Duodenal mucosa (tissue), 2 donors: ENCODE data around the gene GDPD1.

Experiments used
- H3K27ac ChIP-seq: one replicate; pipeline ENCODE4 v1.7.0; 2013; ENCODE audit warnings: low read depth, low read length
- H3K27me3 ChIP-seq, 2 donors: one replicate each; pipeline ENCODE4 v1.7.0; 2013; ENCODE audit warnings: low read length in 2 of 2, control low read depth in 1 of 2; ENCODE audit not compliant: insufficient read depth in 2 of 2, control insufficient read depth in 1 of 2
- H3K36me3 ChIP-seq, 2 donors: one replicate each; pipeline ENCODE4 v1.7.0; 2013; ENCODE audit warnings: low read length in 2 of 2, control low read depth in 1 of 2; ENCODE audit not compliant: insufficient read depth in 2 of 2, control insufficient read depth in 1 of 2
- H3K4me1 ChIP-seq, 2 donors: one replicate each; pipeline ENCODE4 v1.7.0; 2013; ENCODE audit warnings: low read length in 2 of 2, control low read depth in 1 of 2; ENCODE audit not compliant: insufficient read depth in 2 of 2, control insufficient read depth in 1 of 2
- H3K4me3 ChIP-seq, 2 donors: one replicate each; pipeline ENCODE4 v1.7.0; 2013; ENCODE audit warnings: low read length in 2 of 2, low read depth in 1 of 2
- H3K9ac ChIP-seq, 2 donors: one replicate each; pipeline ENCODE4 v1.7.0; 2013; ENCODE audit warnings: low read length in 2 of 2, low read depth in 1 of 2
- H3K9me3 ChIP-seq, 2 donors: one replicate each; pipeline ENCODE4 v1.7.0; 2013; ENCODE audit warnings: low read length in 2 of 2, control low read depth in 1 of 2; ENCODE audit not compliant: control insufficient read depth in 1 of 2

GDPD1 gene

DNA sequence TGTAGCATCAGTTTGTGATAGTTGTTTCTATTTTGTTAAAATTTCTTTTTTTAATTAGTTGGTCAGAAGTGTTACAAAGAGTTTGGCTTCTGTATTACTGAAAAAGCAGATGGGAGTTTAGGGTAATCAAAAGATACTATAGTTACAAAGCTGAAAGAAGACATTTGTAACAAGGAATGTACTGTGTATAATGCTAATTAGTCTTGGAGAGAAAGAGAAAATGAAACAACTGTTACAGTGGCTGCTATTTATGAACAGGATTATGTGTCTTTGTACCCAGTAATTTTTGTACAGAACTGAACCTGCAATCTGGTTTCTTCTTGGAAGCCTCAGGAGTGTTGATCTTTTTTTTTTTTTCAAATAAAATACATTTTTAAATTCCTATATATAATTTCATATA, 14.3 kb downstream of the GDPD1 start:
- H3K4me1 ChIP-seq, result peaks cover 0 to 5% of the 10 kb centered on the region in 2 donors
- H3K9ac ChIP-seq, result no peak overlapping the region
- no peak overlapping the region for H3K4me3 ChIP-seq
- no peaks in the 10 kb centered on the region for H3K36me3 ChIP-seq
- H3K27ac ChIP-seq, result no peak overlapping the region
- no peaks in the 10 kb centered on the region for H3K27me3 ChIP-seq
- H3K9me3 ChIP-seq, result no peaks in the 10 kb centered on the region

GRCh38 chr17:59238906-59239305, 18.6 kb downstream of the GDPD1 start:
- Histone ChIP-seq H3K27me3 (no peaks in the 10 kb centered on the region), H3K4me1 (peaks cover 0 to 5% of the 10 kb centered on the region in 2 donors), H3K9me3 (no peaks in the 10 kb centered on the region), H3K9ac (no peak overlapping the region), H3K36me3 (no peaks in the 10 kb centered on the region), H3K27ac (no peak overlapping the region), H3K4me3 (no peak overlapping the region)

- Histone ChIP-seq H3K27ac (no peak overlapping the region), H3K9me3 (no peaks in the 10 kb centered on the region), H3K27me3 (no peaks in the 10 kb centered on the region), H3K4me3 (no peak overlapping the region), H3K9ac (no peak overlapping the region), H3K4me1 (no peaks in the 10 kb centered on the region), H3K36me3 (peaks cover 0 to 4% of the 10 kb centered on the region in 2 donors)
These were observed 23.8 kb downstream of the GDPD1 start for GRCh38 chr17:59244081-59244480.

- Histone ChIP-seq H3K27me3 (no peaks in the 10 kb centered on the region), H3K4me3 (no peak overlapping the region), H3K4me1 (no peaks in the 10 kb centered on the region), H3K36me3 (no peaks in the 10 kb centered on the region), H3K9ac (no peak overlapping the region), H3K27ac (no peak overlapping the region), H3K9me3 (no peaks in the 10 kb centered on the region)
These were observed 34.4 kb downstream of the GDPD1 start for GRCh38 chr17:59254742-59255141.

GRCh38 chr17:59257101-59257500, 36.8 kb downstream of the GDPD1 start:
- H3K9me3 ChIP-seq, result no peaks in the 10 kb centered on the region
- no peaks in the 10 kb centered on the region for H3K27me3 ChIP-seq
- H3K36me3 ChIP-seq, result no peaks in the 10 kb centered on the region
- no peak overlapping the region for H3K4me3 ChIP-seq
- H3K4me1 ChIP-seq, result no peaks in the 10 kb centered on the region
- no peak overlapping the region for H3K9ac ChIP-seq
- no peak overlapping the region for H3K27ac ChIP-seq

GRCh38 chr17:59260722-59261121, 40.4 kb downstream of the GDPD1 start:
- no peak overlapping the region for H3K9ac ChIP-seq
- H3K36me3 ChIP-seq, result no peaks in the 10 kb centered on the region
- H3K27ac ChIP-seq, result no peak overlapping the region

DNA sequence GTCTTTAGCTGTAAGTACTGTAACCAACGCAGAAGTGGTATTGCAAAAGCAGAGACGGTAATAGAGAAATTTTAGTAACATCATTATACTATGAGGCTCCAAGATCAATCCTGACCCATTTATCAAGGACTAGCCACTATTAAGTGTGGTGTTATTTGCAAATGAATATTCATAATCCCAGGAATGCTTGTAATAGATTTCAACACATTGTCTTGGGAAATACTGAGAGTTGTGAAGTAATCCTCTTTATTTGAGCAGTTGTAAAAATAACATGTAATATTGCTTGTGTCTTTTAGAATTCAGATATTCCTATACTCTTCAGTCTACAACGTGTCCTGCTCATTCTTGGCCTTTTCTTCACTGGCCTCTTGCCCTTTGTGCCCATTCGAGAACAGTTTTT, 46.4 kb downstream of the GDPD1 start:
- Histone ChIP-seq H3K4me1 (no peaks in the 10 kb centered on the region), H3K27me3 (no peaks in the 10 kb centered on the region), H3K9me3 (no peaks in the 10 kb centered on the region), H3K4me3 (no peak overlapping the region), H3K27ac (no peak overlapping the region), H3K36me3 (no peaks in the 10 kb centered on the region), H3K9ac (no peak overlapping the region)

More at GRCh38 chr17:59260722-59261121, 40.4 kb downstream of the GDPD1 start:
- no peaks in the 10 kb centered on the region for H3K27me3 ChIP-seq
- H3K4me1 ChIP-seq, result no peaks in the 10 kb centered on the region
- no peak overlapping the region for H3K4me3 ChIP-seq
- H3K9me3 ChIP-seq, result no peaks in the 10 kb centered on the region

- no peaks in the 10 kb centered on the region for H3K27me3 ChIP-seq
These were observed 47.5 kb downstream of the GDPD1 start for GRCh38 chr17:59267776-59268175.

GRCh38 chr17:59275618-59276017, 55.3 kb downstream of the GDPD1 start:
- H3K36me3 ChIP-seq, result no peaks in the 10 kb centered on the region
- H3K4me1 ChIP-seq, result no peaks in the 10 kb centered on the region
- H3K27me3 ChIP-seq, result no peaks in the 10 kb centered on the region
- H3K9me3 ChIP-seq, result no peaks in the 10 kb centered on the region
- H3K27ac ChIP-seq, result no peak overlapping the region
- H3K9ac ChIP-seq, result no peak overlapping the region
- no peak overlapping the region for H3K4me3 ChIP-seq

More at GRCh38 chr17:59267776-59268175, 47.5 kb downstream of the GDPD1 start:
- H3K36me3 ChIP-seq, result no peaks in the 10 kb centered on the region
- no peaks in the 10 kb centered on the region for H3K9me3 ChIP-seq
- H3K4me3 ChIP-seq, result no peak overlapping the region
- no peak overlapping the region for H3K27ac ChIP-seq
- no peak overlapping the region for H3K9ac ChIP-seq
- no peaks in the 10 kb centered on the region for H3K4me1 ChIP-seq

- no peak overlapping the region for H3K27ac ChIP-seq
- H3K27me3 ChIP-seq, result no peaks in the 10 kb centered on the region
- H3K4me1 ChIP-seq, result no peaks in the 10 kb centered on the region
- H3K9me3 ChIP-seq, result no peaks in the 10 kb centered on the region
- H3K4me3 ChIP-seq, result no peak overlapping the region
- H3K9ac ChIP-seq, result no peak overlapping the region
- H3K36me3 ChIP-seq, result no peaks in the 10 kb centered on the region
These were observed 56.7 kb downstream of the GDPD1 start for GRCh38 chr17:59277031-59277430.

DNA sequence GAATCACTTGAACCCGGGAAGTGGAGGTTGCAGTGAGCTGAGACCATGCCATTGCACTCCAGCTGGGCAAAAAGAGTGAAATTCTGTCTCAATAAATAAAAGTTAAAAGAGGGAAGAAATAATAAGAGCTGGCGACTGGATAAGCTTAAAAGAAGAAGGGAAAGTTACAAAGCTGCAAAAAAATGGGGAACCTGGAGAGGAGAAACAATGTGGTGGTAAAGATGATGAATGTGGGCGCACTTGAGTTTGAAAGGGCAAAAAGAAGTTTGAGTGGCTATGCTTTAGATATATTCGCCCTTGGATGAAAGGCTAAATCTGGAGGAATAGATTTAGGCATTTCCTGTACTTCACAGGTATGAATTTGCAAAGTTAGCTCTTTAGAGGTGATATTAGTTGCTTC, 58.1 kb downstream of the GDPD1 start:
- Histone ChIP-seq H3K9ac (no peak overlapping the region), H3K27ac (no peak overlapping the region), H3K4me3 (no peak overlapping the region), H3K9me3 (no peaks in the 10 kb centered on the region), H3K36me3 (no peaks in the 10 kb centered on the region), H3K27me3 (no peaks in the 10 kb centered on the region), H3K4me1 (no peaks in the 10 kb centered on the region)
